Stimulated activated CD4-positive, alpha-beta T cell treated with anti-CD3 and anti-CD28 coated beads, Interleukin-1b, Interleukin-23, amount 100 ng/mL, for 4 hours (primary cell): Measurements from ENCODE around the gene HYAL2.

Source experiments
- DNase-seq, 2 donors: peaks; one replicate each; pipeline ENCODE4 v3.0.0-alpha.2; 2020; ENCODE audit warnings: low read depth in 2 of 2

The HYAL2 gene

GRCh38 chr3:50330330-50330729, 7.8 kb upstream of the HYAL2 start:
- DNase-seq, result no peak

GRCh38 chr3:50327943-50328691, 5.6 kb upstream of the HYAL2 start, which contains the start of gene TUSC2:
TUSC2 (minus strand) TSS chr3:50328223; CDS start chr3:50328099, 124 bp downstream.
- peak; percentile 88 to 89 for DNase-seq

DNA sequence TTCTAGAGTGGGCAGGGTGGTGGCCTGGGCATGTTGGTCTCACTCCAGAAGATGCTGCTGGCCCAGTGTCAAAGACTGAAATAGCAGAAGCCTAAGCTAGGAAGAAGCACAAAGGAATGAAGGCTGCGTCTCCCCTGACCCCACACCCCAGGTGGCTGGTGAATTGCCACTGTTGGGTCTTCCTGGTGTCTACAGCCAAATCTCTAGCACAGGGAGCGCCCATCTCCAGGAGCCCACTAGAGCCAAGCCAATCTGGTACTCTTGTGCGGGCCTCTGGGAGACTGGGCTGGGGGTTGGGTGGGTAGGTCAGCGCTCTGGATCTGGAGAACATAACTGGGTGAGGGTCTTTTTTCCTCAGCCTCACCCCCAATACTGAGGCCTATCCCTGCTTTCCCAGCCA, 4.6 kb upstream of the HYAL2 start:
- DNase-seq, result no peak

GRCh38 chr3:50326182-50326541, 3.6 kb upstream of the HYAL2 start:
- DNase-seq, result no peak

DNA sequence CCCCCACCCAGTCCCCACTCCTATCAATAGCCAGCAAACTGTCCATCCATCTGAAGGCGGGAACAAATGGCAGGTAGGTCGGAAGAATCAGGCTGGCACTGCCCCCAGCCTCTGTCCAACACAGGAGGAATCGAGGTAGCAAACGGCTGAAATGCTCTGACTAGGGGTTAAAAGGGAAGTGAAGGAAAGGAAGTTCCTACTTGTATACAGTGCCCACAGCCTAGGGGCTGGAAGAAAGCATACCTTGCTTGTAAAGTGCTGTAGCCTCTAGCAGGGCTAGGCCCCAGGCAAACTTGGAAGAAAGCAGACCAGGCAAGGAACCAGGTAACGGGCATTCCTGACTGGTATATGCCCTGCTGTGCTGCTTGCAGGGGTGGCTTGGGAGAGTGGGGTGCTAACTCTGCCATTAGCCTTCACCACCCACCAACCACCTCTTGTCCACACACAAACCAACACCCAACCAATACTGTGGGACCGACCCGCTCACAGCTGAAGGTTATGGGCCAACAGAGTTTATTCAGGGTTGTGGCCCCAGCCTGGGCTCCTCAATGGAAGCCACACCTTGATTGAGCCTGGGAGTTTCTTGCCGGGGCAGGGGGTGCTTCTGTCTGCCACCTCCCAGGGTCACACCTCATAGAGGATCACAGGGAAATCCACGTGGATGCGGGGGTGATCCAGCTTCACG, 3.1 kb upstream of the HYAL2 start:
- no peak for DNase-seq

- DNase-seq, result no peak
These were observed 2.6 kb upstream of the HYAL2 start for GRCh38 chr3:50325113-50325480.

DNA sequence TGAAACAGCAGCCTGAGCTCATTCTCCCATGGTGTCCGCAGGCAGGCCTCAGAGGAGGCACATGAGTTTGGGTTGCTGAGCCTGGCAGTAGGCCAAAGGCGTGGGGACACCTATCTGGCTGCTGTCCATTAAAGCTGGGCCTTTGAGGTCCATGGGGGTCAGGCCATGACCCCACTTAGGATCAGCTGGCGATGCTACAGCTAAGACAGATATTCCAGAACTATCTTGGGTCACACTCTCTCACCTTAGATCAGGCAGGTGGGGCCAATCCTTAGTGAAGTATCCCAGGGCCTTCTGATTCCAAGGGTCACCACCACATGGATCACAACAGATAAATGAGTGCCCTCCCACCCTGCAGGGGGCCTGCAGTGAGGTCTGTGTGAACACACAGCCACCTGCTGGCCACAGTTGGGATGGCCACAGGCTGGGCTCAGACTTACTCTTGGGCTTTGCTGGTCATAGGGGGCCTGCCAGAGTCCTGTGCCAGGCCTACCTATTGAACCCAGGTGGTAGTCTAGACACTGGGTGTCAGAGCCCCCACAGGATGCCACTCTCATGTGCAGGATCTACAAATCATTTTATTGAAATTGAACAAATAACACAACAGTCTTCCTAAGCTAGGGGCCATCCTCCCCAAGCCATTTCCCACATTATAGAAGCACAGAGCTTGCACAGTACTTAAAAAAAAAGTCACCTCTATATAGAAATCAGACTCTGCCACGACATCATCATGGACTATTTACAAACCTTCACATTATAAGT, 2.0 kb upstream of the HYAL2 start:
- DNase-seq, result peak in 1 of 2 donors; percentile 62

GRCh38 chr3:50323614-50324199, 1.2 kb upstream of the HYAL2 start:
- no peak for DNase-seq

GRCh38 chr3:50323092-50323600, 601 bp upstream of the HYAL2 start:
- no peak for DNase-seq

DNA sequence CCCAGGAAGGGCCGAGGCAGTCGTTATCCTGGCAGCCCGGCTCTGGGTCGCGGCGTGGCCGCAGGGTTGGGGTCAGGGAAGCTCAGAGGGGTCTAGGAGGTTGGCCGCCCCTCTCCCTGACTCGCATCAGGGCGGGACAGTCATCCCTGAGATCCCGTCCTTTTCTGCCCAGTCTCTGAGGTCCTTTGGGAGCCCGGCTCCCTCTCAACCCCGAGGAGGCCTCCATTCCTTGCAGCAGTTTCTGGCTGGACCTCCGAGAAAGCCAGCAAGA, 495 bp downstream of the HYAL2 start:
- no peak for DNase-seq

- peak; percentile 68 to 75 for DNase-seq
These were observed 1.0 kb downstream of the HYAL2 start for GRCh38 chr3:50321336-50322114.

- peak; percentile 54 to 63 for DNase-seq
These were observed 1.7 kb downstream of the HYAL2 start for GRCh38 chr3:50320853-50321335.

- no peak for DNase-seq
These were observed 2.5 kb downstream of the HYAL2 start for GRCh38 chr3:50319894-50320625.

GRCh38 chr3:50319181-50319893, 3.2 kb downstream of the HYAL2 start:
- no peak for DNase-seq

DNA sequence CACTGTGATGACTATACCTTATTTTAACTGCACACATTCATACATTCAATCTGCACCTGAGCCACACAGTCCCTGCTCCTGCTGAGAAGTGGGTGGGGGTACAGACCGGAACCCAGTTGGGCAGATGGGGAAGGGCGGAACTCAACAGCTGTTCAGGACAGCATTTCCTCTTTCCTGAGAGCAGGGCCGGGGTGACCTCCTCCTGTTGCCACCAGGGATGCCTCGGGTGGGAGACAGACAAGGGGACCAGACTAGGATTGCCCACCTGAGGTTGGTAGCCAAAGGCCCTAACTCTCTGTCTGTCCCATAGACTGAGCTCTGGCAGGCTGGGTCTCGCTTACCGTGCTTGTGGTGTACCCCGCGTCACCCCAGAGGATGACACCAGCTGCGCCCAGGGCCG, 3.9 kb downstream of the HYAL2 start:
- DNase-seq, result no peak

- no peak for DNase-seq
These were observed 4.4 kb downstream of the HYAL2 start for GRCh38 chr3:50318163-50318562.

DNA sequence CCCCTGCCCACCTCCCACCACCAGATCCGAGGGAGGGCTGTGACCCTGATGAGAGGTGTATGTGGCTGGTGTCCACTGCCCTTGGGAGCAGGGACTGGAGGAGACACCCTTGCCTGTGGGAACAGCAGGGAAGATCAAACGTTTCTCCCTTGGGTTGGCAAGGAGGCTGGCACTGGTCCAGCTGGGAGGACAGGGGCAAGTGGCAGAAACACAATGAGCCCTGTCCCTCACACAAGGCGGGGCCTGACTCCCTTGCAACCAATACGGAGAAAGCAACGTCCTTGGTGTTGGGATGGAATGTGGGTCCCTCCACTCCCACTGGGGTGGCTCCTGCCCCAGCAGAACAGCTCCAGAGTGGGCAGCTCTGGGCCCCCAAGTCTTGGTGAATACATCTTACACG, 5.2 kb downstream of the HYAL2 start:
- no peak for DNase-seq

- peak in 1 of 2 donors; percentile 54 for DNase-seq
These were observed 5.8 kb downstream of the HYAL2 start for GRCh38 chr3:50316657-50317242.

- DNase-seq, result no peak
These were observed 7.7 kb downstream of the HYAL2 start for GRCh38 chr3:50314816-50315215.

DNA sequence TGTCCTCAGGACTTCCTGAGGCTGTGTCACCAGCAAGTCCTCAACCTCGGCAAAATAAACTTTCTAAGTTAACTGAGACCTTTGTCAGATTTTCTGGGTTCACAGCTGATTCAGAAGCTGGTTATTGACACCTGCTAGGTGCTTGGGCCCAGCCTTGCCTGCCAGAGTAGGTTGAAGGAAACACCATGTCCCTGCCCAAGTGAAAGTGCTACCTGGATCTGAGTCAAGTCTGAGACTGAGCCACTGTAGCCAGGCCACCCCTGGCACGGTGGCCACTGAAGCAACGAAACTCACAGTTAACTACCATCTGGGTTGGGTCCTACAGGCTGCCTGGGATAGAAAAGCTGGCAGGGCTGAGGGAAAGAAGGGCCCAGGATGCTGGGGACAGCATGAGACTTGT, 8.2 kb downstream of the HYAL2 start:
- no peak for DNase-seq
